Body of pancreas (tissue), 4 donors: Measurements from ENCODE around the gene TRAF1.

ENCODE experiments used
- CTCF ChIP-seq, 7 experiments: fragments of 450-650 bp in 4 of 7; fragments of 200-600 bp in 3 of 7; sonication (generic) in 3 of 7; IDR thresholded peaks; one replicate each; pipeline ENCODE4 v1.5.1; 2016 to 2019; ENCODE audit warnings: antibody characterized with exemption in 7 of 7
- POLR2A ChIP-seq, 3 donors: fragments of 450-650 bp; IDR thresholded peaks; one replicate each; pipeline ENCODE4 v1.6.1; 2016; ENCODE audit warnings: antibody characterized with exemption in 3 of 3, mild to moderate bottlenecking in 2 of 3

- TF ChIP-seq CTCF (IDR thresholded peaks at IDR 0.05) (no peak), POLR2A (IDR thresholded peaks at IDR 0.05) (no peak)
Measured at GRCh38 chr9:120950421-120951388, 24.1 kb upstream of the TRAF1 start.
